H9 (cell line): Measurements from ENCODE around the gene OR2D2. TPM values are rescaled to one million over a fixed set of nuclear protein-coding genes. Genes with fewer than 3 reads are reported as not detected.

Source experiments
- DNase-seq: peaks from one replicate; pipeline ENCODE4 v3.0.0-alpha.2; 2017
- H2AFZ ChIP-seq: one replicate; pipeline ENCODE4 v1.6.1; 2013; ENCODE audit warnings: mild to moderate bottlenecking, low read length, control low read depth, moderate library complexity
- H2AK5ac ChIP-seq: 2 replicates; pipeline ENCODE4 v1.6.1; 2013; ENCODE audit warnings: low read length, control low read depth, mixed read lengths; ENCODE audit not compliant: insufficient read length
- H2BK120ac ChIP-seq: one replicate; pipeline ENCODE4 v1.6.1; 2013; ENCODE audit warnings: low read depth, mild to moderate bottlenecking, low read length, control low read depth, inconsistent platforms; ENCODE audit not compliant: poor library complexity, severe bottlenecking
- H2BK12ac ChIP-seq: 2 replicates; pipeline ENCODE4 v1.6.1; 2013; ENCODE audit warnings: low read length, control low read depth, mixed read lengths, low read depth; ENCODE audit not compliant: insufficient read length
- H2BK15ac ChIP-seq: 2 replicates; pipeline ENCODE4 v1.6.1; 2013; ENCODE audit warnings: low read depth, low read length, control low read depth
- H2BK20ac ChIP-seq: one replicate; pipeline ENCODE4 v1.6.1; 2013; ENCODE audit warnings: low read depth, mild to moderate bottlenecking, low read length, control low read depth, inconsistent platforms; ENCODE audit not compliant: poor library complexity, severe bottlenecking
- H2BK5ac ChIP-seq: 2 replicates; pipeline ENCODE4 v1.6.1; 2013; ENCODE audit warnings: low read length, control low read depth, mixed read lengths; ENCODE audit not compliant: insufficient read length
- H3K14ac ChIP-seq: 2 replicates; pipeline ENCODE4 v1.6.1; 2013; ENCODE audit warnings: low read length, control low read depth; ENCODE audit not compliant: insufficient read depth
- H3K18ac ChIP-seq: 2 replicates; pipeline ENCODE4 v1.6.1; 2013; ENCODE audit warnings: low read depth, mild to moderate bottlenecking, mixed read lengths, low read length, control low read depth; ENCODE audit not compliant: insufficient read length
- H3K23ac ChIP-seq: 2 replicates; pipeline ENCODE4 v1.6.1; 2013; ENCODE audit warnings: low read length, control low read depth, mixed read lengths, low read depth; ENCODE audit not compliant: insufficient read length
- H3K23me2 ChIP-seq: 2 replicates; pipeline ENCODE4 v1.6.1; 2013; ENCODE audit warnings: low read depth, mild to moderate bottlenecking, mixed read lengths, low read length, control low read depth; ENCODE audit not compliant: insufficient read length, poor library complexity, severe bottlenecking
- H3K27ac ChIP-seq: 2 replicates; pipeline ENCODE4 v1.5.1; 2013; ENCODE audit warnings: low read length, control low read depth, mixed read lengths, low read depth; ENCODE audit not compliant: insufficient read length
- H3K27me3 ChIP-seq: 2 replicates; pipeline ENCODE4 v1.6.1; 2013; ENCODE audit warnings: low read length, control low read depth, inconsistent platforms; ENCODE audit not compliant: insufficient read depth
- H3K4ac ChIP-seq: 2 replicates; pipeline ENCODE4 v1.6.1; 2013; ENCODE audit warnings: low read depth, mild to moderate bottlenecking, control low read depth, inconsistent platforms, low read length, moderate library complexity
- H3K4me1 ChIP-seq: 2 replicates; pipeline ENCODE4 v1.6.1; 2013; ENCODE audit warnings: low read length, control low read depth, inconsistent platforms; ENCODE audit not compliant: insufficient read depth
- H3K4me2 ChIP-seq: 2 replicates; pipeline ENCODE4 v1.6.1; 2013; ENCODE audit warnings: low read length, control low read depth, mixed read lengths; ENCODE audit not compliant: insufficient read length, insufficient read depth
- H3K56ac ChIP-seq: 2 replicates; pipeline ENCODE4 v1.6.1; 2013; ENCODE audit warnings: low read depth, mild to moderate bottlenecking, mixed read lengths, low read length, control low read depth; ENCODE audit not compliant: insufficient read length
- H3K79me1 ChIP-seq: 2 replicates; pipeline ENCODE4 v1.6.1; 2013; ENCODE audit warnings: low read depth, mild to moderate bottlenecking, moderate library complexity, low read length, control low read depth, inconsistent platforms; ENCODE audit not compliant: insufficient read depth, poor library complexity, severe bottlenecking
- H3K79me2 ChIP-seq: 2 replicates; pipeline ENCODE4 v1.6.1; 2013; ENCODE audit warnings: low read length, control low read depth, inconsistent platforms; ENCODE audit not compliant: insufficient read depth
- H3K9ac ChIP-seq: 2 replicates; pipeline ENCODE4 v1.6.1; 2013; ENCODE audit warnings: low read length, control low read depth, mixed read lengths; ENCODE audit not compliant: insufficient read length; ENCODE audit errors: extremely low read depth
- H3K9me3 ChIP-seq: one replicate; pipeline ENCODE4 v1.6.1; 2013; ENCODE audit warnings: low read depth, low read length, inconsistent platforms; ENCODE audit not compliant: control insufficient read depth
- H3T11ph ChIP-seq: one replicate; pipeline ENCODE4 v1.6.1; 2013; ENCODE audit warnings: mild to moderate bottlenecking, low read length, control low read depth, inconsistent platforms
- H4K20me1 ChIP-seq: one replicate; pipeline ENCODE4 v1.6.1; 2013; ENCODE audit not compliant: control insufficient read depth, insufficient read length, insufficient read depth
- H4K5ac ChIP-seq: 2 replicates; pipeline ENCODE4 v1.6.1; 2013; ENCODE audit warnings: low read depth, mild to moderate bottlenecking, mixed read lengths, low read length, control low read depth; ENCODE audit not compliant: insufficient read length
- H4K8ac ChIP-seq: replicated peaks from 2 replicates; pipeline ENCODE4 v1.6.1; 2013; ENCODE audit warnings: low read length, control low read depth, mixed read lengths, low read depth; ENCODE audit not compliant: insufficient read length
- H4K91ac ChIP-seq: 2 replicates; pipeline ENCODE4 v1.6.1; 2013; ENCODE audit warnings: low read depth, mild to moderate bottlenecking, moderate library complexity, mixed read lengths, low read length, control low read depth; ENCODE audit not compliant: insufficient read length
- H3K27ac Mint-ChIP-seq, 3 experiments: 2 replicates in 2 of 3; 3 replicates in 1 of 3; pipeline ENCODE4 v1.8.0; 2020 to 2021; ENCODE audit warnings: mixed read lengths in 3 of 3, mild to moderate bottlenecking in 1 of 3, moderate library complexity in 1 of 3
- H3K27me3 Mint-ChIP-seq: 2 replicates; pipeline ENCODE4 v1.8.0; 2021; ENCODE audit warnings: low read depth, mild to moderate bottlenecking, moderate library complexity, mixed read lengths
- H3K36me3 Mint-ChIP-seq, 3 experiments: 2 replicates in 2 of 3; 3 replicates in 1 of 3; pipeline ENCODE4 v1.8.0; 2020 to 2021; ENCODE audit warnings: low read depth in 3 of 3, mixed read lengths in 3 of 3; ENCODE audit not compliant: insufficient read depth in 1 of 3
- H3K4me1 Mint-ChIP-seq, 2 experiments: 2 replicates each; pipeline ENCODE4 v1.8.0; 2020; ENCODE audit warnings: mixed read lengths in 2 of 2
- H3K4me3 Mint-ChIP-seq, 2 experiments: 2 replicates in 1 of 2; 3 replicates in 1 of 2; pipeline ENCODE4 v1.8.0; 2020 to 2021; ENCODE audit warnings: mild to moderate bottlenecking in 2 of 2, mixed read lengths in 2 of 2, moderate library complexity in 1 of 2
- H3K9me3 Mint-ChIP-seq, 2 experiments: 2 replicates in 1 of 2; 3 replicates in 1 of 2; pipeline ENCODE4 v1.8.0; 2020; ENCODE audit warnings: mild to moderate bottlenecking in 2 of 2, mixed read lengths in 2 of 2, moderate library complexity in 1 of 2
- CTCF ChIP-seq: fragments of 200-600 bp; sonication (generic); conservative IDR thresholded peaks from 3 replicates; pipeline ENCODE4 v1.8.0; 2021; ENCODE audit warnings: antibody characterized with exemption, mild to moderate bottlenecking
- total RNA-seq: library from RNA; stranded (reverse); gene quantifications from 2 replicates; pipeline ENCODE4 v1.2.1, GENCODE V29; 2021

The OR2D2 gene
- total RNA-seq, 1 experiment from 2014 or later: 0.26 TPM

DNA sequence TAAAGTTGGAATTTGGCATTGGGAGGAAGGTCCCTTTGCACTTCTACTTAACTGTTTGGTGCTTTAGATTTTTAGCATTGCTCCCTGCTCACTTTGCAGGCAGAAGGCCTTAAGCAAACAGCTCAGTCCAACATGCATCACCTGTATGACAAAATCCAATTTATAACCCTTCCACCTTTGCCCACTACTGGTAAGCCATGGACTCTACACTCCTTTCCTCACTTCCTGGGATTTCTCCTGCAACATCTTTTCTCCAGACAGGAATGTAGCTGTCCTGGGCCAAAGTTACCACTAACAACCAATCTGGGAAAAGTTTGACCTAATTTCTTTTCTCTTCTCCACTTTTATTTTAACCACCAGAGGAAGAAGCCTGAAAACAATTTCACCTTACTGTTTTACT, 1.8 kb upstream of the OR2D2 start:
- H3K4me1 Mint-ChIP-seq: no peaks in the 10 kb centered on the region
- Histone ChIP-seq H2BK20ac (no peak overlapping the region), H3T11ph (no peak overlapping the region), H2BK120ac (no peak overlapping the region), H2AK5ac (no peak overlapping the region), H2BK15ac (no peak overlapping the region), H3K9me3 (no peaks in the 10 kb centered on the region), H3K27ac (no peak overlapping the region), H3K4me2 (no peak overlapping the region), H2BK5ac (no peak overlapping the region), H4K5ac (no peak overlapping the region), H3K56ac (no peak overlapping the region), H3K27me3 (no peaks in the 10 kb centered on the region), H3K4me1 (no peaks in the 10 kb centered on the region; the same call in 1 of the 2 replicates), H2AFZ (no peak overlapping the region), H3K23ac (no peak overlapping the region), H4K8ac (no peak overlapping the region), H3K79me2 (no peaks in the 10 kb centered on the region), H2BK12ac (no peak overlapping the region), H3K79me1 (no peaks in the 10 kb centered on the region), H4K91ac (no peak overlapping the region), H4K20me1 (no peaks in the 10 kb centered on the region), H3K23me2 (no peaks in the 10 kb centered on the region), H3K14ac (no peak overlapping the region), H3K4ac (no peak overlapping the region), H3K9ac (no peak overlapping the region), H3K18ac (no peak overlapping the region)
- peak overlapping the region in 1 of 3 experiments; percentile 40; a peak in 1 of 7 replicates for H3K27ac Mint-ChIP-seq
- no peak for DNase-seq
- no peak overlapping the region for H3K4me3 Mint-ChIP-seq
- no peaks in the 10 kb centered on the region for H3K36me3 Mint-ChIP-seq
- peak; percentile 39; the same call in 2 of the 3 replicates for TF ChIP-seq CTCF
- no peaks in the 10 kb centered on the region; the same call in 1 of the 2 replicates for H3K27me3 Mint-ChIP-seq
- no peaks in the 10 kb centered on the region for H3K9me3 Mint-ChIP-seq
